HG02870 (cell line): Measurements from ENCODE around the gene COL13A1.

ENCODE experiments used
- ATAC-seq: cut with Tn5 transposase; IDR thresholded peaks from one replicate; pipeline ENCODE4 v1.9.1; 2021; ENCODE audit warnings: mild to moderate bottlenecking, moderate library complexity; ENCODE audit not compliant: unreplicated experiment

Gene COL13A1

GRCh38 chr10:69801434-69802315 lies at the start of gene COL13A1:
Gene COL13A1, plus strand, starts transcription at chr10:69801906. Its CDS starts 518 bp downstream, at chr10:69802424.
- no peak for ATAC-seq

- no peak for ATAC-seq
Observed at GRCh38 chr10:69752479-69752878, 49.2 kb upstream of the COL13A1 start.

GRCh38 chr10:69756279-69756678 lies 45.4 kb upstream of the COL13A1 start:
- no peak for ATAC-seq

GRCh38 chr10:69757206-69757552 lies 44.5 kb upstream of the COL13A1 start:
- no peak for ATAC-seq

- ATAC-seq = no peak
Observed at GRCh38 chr10:69757553-69758309, 44.0 kb upstream of the COL13A1 start.

GRCh38 chr10:69758310-69758728 lies 43.4 kb upstream of the COL13A1 start:
- ATAC-seq = no peak

GRCh38 chr10:69759641-69760040 lies 42.1 kb upstream of the COL13A1 start:
- no peak for ATAC-seq

GRCh38 chr10:69760072-69760471 lies 41.6 kb upstream of the COL13A1 start:
- ATAC-seq = no peak

- ATAC-seq = no peak
Observed at GRCh38 chr10:69761320-69761719, 40.4 kb upstream of the COL13A1 start.

GRCh38 chr10:69766161-69766910 lies 35.4 kb upstream of the COL13A1 start:
- no peak for ATAC-seq

GRCh38 chr10:69767793-69768192 lies 33.9 kb upstream of the COL13A1 start:
- ATAC-seq = no peak

GRCh38 chr10:69768386-69768785 lies 33.3 kb upstream of the COL13A1 start:
- no peak for ATAC-seq

- ATAC-seq = no peak
Observed at GRCh38 chr10:69769395-69769992, 32.2 kb upstream of the COL13A1 start.

GRCh38 chr10:69772933-69773704 lies 28.6 kb upstream of the COL13A1 start:
- ATAC-seq = no peak

- no peak for ATAC-seq
Observed at GRCh38 chr10:69774596-69774995, 27.1 kb upstream of the COL13A1 start.

GRCh38 chr10:69780077-69780476 lies 21.6 kb upstream of the COL13A1 start:
- no peak for ATAC-seq

- ATAC-seq = no peak
Observed at GRCh38 chr10:69781576-69781975, 20.1 kb upstream of the COL13A1 start.

GRCh38 chr10:69783515-69783914 lies 18.2 kb upstream of the COL13A1 start:
- ATAC-seq = no peak

- no peak for ATAC-seq
Observed at GRCh38 chr10:69786791-69787190, 14.9 kb upstream of the COL13A1 start.

- ATAC-seq = no peak
Observed at GRCh38 chr10:69787681-69788080, 14.0 kb upstream of the COL13A1 start.
